GM08714 (cell line): ENCODE data around the gene SAMD9L.

Experiments used
- H3K4me3 ChIP-seq: fragments of 200-500 bp; sonication (Bioruptor generic); 2 replicates; pipeline ENCODE4 v1.5.1; 2014; ENCODE audit warnings: mild to moderate bottlenecking, low read length, inconsistent platforms
- ZNF274 ChIP-seq: IDR thresholded peaks from 2 replicates; pipeline ENCODE4 v1.6.1; 2012; ENCODE audit warnings: mild to moderate bottlenecking, low read depth, low read length

The SAMD9L gene

DNA sequence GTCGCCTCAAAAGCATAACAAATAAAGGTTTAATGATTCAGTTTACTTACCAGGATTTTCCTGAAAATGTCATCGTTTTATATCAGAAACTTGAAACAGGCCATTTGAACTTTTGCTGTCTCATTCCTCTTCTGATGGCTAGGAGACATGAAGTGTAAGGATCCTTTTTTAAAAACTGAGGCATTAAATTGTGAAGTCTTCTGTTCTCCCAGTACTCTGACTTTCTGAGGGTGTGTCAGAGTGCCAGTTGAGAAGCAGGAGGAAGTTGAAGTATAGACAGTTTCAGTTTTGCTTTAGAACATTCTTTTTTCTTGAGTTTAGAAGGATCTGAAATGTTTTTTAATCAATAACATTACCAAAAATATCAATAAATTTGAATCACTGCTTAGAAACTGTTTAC lies at the start of gene SAMD9L:
Gene SAMD9L, minus strand, starts transcription at position 242 of the 400 bp plus-strand sequence. CDS start 12,414 bp downstream, outside the sequence.
- TF ChIP-seq ZNF274: no peak
- peak within 1 kb of the TSS; percentile 99 for H3K4me3 ChIP-seq

DNA sequence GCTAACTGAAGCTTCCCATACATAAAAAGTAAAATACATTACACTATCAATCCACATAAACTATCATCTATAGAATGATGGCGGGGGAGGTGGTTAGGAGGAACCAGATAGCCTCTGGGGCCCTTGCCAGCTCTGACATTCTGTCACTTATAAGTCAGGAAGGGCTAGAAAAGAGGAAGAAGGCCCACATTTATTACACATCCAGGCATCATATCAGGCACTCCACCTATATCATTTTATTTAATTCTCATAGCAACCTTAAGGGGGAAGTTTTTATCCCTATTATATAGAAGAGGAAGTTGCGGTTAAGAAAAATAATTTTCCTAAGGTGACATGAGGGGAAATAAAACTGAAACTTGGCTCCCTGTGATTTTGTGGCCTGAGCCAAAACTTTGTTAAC lies 48.2 kb upstream of the SAMD9L start:
- no peak for TF ChIP-seq ZNF274
- no peak overlapping the region for H3K4me3 ChIP-seq

DNA sequence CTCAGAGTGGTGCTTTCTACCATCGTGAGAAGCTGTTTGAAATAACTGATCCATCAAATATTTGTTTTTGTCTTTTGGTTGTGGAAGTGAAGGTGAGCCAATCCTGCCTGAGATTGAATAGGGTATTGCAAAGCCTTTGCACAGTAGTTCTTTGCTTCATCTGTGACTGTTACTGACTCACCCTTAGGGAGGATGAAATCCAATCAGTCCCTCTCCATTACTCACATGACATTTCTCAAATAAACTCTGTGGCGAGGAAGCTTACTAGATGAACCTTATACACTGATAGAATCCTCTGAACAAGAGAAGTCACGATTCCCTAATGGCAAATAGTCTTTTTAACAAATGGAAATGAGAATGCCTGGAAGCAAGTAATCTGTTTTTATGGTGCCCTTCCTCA lies 46.2 kb upstream of the SAMD9L start:
- TF ChIP-seq ZNF274: no peak
- no peak overlapping the region for H3K4me3 ChIP-seq

DNA sequence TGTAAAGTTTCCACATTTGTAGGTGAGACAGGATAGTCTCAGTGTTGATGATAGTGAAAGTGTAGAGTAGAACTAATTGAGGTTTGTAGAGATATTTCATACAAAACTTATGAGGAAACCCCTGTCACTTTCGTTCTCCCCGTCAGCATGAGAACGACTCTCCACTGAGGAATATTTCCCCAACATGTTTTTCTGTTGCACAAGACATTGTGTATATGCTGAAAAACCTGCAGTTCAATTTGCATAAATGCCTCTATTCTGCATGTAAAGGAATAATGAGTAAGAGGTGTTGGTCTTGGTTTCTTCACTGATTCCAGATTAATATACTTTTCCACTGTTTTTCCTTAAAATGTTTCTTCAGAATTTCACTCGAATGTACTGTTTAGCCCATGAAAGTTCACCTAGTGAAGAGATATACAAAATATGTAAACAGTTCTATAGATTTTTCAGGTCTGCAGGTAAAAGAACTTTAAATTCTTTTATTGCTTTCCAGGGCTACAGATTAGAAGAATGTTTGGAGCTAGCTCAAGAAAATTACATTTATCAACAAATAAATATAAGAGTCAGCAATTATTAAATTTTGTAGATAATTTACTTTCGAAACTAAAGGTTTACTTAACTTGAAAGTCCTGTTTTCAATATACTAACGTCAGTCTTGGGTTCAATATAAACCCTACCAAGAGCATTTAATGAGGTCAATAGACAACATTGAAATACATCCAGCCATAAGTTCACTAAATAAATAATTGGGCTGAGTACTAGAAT lies 40.9 kb upstream of the SAMD9L start:
- TF ChIP-seq ZNF274: no peak
- no peak overlapping the region for H3K4me3 ChIP-seq

DNA sequence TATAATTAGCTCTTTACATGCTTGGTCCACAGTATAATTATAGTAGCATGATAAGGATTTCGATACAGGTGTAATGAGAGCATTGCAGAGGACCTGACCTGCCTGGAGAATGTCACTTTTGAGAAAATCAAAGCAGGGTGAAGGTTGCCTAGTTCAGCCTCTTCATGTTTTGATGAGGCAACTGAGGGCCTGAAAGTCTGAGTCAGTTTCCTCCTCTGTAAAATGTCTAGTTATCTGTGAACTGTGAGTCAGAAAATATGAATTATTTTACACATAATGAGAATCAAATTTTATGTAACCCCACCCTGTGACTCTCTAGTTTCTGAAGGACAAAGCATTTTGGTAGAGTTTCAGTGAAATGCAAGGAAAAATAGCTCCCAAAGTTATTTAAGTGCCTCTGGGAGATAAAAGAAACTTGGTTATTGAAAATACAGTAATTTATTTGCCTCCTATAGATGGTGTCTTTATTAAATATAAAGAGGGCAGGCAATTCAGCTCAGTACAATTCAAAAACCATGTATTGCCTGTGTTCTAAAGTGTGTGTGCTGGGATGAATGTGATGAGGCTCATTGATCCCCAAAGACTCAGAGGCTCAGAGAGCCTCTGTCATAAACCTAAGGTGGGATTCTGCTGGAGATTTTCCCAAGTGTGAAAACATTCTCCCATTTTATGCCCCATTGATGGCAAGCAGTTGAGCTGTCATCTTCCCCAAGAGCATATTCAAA lies 37.3 kb upstream of the SAMD9L start:
- no peak for TF ChIP-seq ZNF274
- no peak overlapping the region for H3K4me3 ChIP-seq

DNA sequence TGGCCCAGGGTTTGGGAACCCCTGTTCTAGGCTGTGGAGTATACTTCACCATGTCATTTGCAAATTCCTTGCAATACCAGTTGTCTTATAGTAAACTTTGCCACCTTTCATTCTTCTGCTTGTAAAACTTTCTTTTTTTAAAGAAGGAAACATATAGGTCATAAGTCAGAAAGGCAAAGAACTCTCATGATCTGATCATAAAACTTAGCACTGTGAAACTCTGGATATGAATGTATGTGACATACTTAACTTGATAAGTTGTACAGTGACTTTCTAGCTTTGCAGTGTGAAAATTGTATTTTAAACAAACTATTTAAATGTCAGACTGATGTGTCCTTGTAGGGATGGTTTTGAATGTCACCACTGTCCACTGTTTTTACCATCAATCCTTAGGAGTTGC lies 31.0 kb upstream of the SAMD9L start:
- H3K4me3 ChIP-seq: no peak overlapping the region
- TF ChIP-seq ZNF274: no peak

DNA sequence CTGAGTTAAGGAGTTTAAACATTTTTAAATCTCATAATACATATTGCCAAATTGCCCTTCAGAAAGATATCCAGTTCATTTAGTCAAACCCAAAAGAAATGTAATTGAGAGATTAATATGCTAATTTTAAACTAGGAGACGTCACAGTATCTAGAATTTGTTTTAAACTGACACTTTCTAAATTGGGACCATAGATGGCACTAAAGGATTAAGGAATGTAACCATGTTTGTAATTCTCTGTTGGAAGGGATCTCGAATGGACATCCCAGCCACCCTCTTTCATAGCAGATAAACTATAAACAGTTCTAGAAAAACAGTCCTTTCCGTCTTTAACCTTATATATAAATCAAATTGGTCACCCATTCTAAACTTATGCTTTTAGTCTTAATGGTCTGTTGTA lies 30.0 kb upstream of the SAMD9L start:
- no peak overlapping the region for H3K4me3 ChIP-seq
- TF ChIP-seq ZNF274: no peak

DNA sequence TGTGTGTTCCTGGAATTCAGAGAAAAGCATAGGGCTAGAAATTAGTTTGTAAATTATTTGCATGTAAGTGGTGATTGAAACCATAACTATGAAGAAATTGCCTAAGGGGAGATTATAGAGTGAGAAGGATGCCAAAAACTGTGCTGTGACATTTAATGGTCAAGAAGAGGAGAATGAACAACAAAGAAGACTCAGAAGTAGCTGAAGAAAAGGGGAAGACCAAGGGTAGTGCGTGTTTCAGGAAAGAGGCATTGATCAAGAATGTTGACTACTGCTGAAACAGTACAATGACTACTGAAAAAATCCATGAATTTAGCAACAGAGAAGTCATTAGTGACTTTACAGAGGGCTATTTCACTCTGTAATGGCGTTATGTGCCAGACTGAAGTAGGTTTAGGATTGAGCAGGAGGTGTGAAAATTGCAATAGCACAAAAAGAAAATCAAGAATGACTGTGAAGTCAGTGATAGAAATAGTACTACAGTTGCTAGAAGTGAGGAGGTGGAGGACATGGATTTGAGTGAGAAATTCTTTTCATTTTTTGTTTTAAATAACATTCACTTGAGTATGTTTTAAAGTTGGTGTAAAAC lies 28.9 kb upstream of the SAMD9L start:
- H3K4me3 ChIP-seq: no peak overlapping the region
- TF ChIP-seq ZNF274: no peak

DNA sequence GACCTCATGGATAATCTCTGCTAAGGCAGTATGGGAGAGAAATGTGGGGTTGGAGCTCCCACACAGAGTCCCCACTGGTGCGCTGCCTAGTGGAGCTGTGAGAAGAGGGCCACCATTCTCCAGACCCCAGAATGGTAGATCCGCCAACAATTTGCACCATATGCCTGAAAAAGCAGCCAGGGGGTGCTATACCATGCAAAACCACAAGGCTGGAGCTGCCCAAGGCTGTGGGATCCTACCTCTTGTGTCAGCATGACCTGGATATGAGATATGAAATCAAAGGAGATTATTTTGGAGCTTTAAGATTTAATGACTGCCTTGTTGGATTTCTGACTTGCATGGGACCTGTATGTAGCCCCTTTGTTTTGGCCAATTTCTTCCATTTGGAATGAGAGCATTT lies 27.0 kb upstream of the SAMD9L start:
- H3K4me3 ChIP-seq: no peak overlapping the region
- TF ChIP-seq ZNF274: no peak

DNA sequence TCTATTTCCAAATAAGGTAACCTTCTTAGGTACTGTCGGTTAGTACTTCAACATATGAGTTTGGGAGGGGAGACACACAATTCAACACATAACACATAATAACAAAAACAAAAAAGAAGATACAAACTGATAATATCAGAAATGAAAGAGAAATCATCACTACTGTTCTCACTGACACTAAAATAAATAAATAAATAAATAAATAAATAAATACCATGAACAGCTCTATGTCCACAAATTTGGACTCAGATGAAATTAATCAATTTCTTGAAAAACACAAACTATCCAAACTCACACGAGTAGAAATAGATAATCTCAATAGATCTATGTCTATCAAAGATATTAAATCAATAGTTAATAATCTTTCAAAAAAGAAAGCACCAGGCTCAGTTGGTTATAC lies 24.5 kb upstream of the SAMD9L start:
- TF ChIP-seq ZNF274: no peak
- H3K4me3 ChIP-seq: no peak overlapping the region

DNA sequence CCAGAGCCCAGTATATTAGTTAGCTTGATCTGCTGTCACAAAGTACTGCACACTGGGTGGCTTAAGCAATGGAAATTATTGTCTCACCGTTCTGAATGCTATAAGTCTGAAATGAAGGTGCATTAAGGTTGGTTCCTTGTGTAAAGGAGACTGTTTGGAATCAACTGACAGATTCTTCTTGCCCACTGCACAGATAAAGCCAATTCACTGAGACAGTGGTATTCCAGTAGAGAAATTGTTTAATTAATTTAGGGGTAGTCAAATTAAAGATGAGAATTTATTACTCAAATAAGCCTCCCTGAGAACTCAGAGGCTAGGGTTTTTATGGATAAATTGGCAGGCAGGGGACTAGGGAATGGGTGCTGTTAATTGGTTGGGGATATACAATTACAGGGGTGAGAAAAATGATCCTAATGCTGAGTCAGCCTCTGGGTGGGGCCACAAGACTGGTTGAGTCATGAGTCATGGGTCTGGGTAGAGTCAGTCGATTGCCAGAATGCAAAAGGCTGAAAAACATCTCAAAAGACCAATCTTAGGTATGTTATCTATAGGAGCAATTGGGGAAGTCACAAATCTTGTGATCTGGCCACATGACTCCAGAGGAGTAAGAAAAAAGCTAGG lies 23.5 kb upstream of the SAMD9L start:
- no peak overlapping the region for H3K4me3 ChIP-seq
- TF ChIP-seq ZNF274: no peak

DNA sequence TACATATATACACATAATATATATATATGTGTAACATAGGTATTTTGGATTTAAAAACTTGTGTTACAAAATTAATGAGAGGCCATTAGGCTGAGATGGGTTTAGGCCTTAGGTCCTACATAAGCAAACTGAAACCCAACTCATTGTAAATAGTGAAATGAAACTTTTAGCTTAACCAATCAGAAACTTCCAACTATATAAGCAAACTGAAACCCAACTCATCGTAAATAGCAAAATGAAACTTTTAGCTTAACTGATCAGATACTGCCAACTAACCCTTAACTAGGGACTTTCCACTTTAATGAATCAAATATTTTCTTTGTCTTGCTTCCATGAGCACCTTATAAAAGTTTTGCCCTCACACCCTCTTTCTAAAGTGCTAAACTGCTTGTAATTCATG lies 17.3 kb upstream of the SAMD9L start:
- H3K4me3 ChIP-seq: no peak overlapping the region
- TF ChIP-seq ZNF274: no peak

DNA sequence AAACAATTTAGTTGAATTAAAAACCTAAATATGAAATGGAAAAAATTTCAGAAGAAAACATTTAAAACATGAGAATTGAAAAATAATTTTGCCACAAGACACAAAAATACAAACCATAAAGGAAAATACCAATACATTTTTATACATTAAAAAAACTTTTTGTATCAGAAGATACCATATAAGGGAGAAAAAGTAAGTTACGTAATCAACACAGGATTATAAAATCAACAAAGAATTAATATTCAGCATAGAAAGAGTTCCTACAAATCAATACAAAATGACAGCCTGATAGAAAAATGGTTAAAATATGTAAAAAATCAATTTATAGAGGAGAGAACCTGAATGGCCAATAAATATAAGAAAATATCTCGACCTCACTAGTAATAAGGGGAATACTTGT lies 16.6 kb upstream of the SAMD9L start:
- TF ChIP-seq ZNF274: no peak
- H3K4me3 ChIP-seq: no peak overlapping the region

DNA sequence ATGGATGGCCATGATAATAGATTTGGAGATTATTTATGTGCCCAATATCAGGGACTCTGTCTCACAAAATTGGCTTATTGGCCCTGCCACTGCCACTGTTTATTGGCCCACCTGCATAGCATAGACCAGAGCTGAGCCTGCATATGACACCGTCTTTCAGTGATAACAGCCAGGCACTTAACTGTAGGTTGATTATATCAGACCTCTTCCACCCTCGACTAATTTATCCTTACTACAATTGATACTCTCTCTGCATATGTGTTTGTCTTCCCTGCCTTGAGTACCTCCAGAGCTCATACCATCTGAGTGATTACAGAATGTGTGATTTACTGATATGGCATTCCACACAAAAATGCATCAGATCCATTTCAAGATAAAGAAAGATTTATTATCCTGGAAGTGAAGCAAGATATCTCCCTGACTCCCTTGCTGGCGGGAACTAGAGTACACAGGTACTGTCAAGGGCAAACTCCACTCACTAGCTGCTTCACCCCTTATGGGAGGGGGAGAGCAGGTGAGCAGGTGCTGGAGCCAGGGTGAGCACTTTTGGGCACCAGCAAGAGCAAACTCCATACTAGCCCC lies 13.1 kb upstream of the SAMD9L start:
- H3K4me3 ChIP-seq: no peak overlapping the region
- no peak for TF ChIP-seq ZNF274
